Cardiac fibroblast (primary cell): ENCODE measurements around the gene KDM3A.

ENCODE experiments used
- DNase-seq, 2 donors: peaks; one replicate each; pipeline versions ENCODE4 v3.0.0 to v3.0.0-alpha.2; 2010; ENCODE audit warnings: low read depth in 2 of 2
- H3K4me3 ChIP-seq, 2 donors: replicated peaks in 1 of 2; 1 replicate in 1 of 2; 2 replicates in 1 of 2; pipeline ENCODE4 v1.5.1; 2011; ENCODE audit warnings: low read depth in 2 of 2, low read length in 2 of 2, mild to moderate bottlenecking in 2 of 2, moderate library complexity in 1 of 2
- TF ChIP-seq, protein P1 (sequence below): IDR thresholded peaks from one replicate; pipeline ENCODE4 v1.5.1; 2011; ENCODE audit warnings: low read depth, mild to moderate bottlenecking, low read length, inconsistent platforms

The KDM3A gene

DNA sequence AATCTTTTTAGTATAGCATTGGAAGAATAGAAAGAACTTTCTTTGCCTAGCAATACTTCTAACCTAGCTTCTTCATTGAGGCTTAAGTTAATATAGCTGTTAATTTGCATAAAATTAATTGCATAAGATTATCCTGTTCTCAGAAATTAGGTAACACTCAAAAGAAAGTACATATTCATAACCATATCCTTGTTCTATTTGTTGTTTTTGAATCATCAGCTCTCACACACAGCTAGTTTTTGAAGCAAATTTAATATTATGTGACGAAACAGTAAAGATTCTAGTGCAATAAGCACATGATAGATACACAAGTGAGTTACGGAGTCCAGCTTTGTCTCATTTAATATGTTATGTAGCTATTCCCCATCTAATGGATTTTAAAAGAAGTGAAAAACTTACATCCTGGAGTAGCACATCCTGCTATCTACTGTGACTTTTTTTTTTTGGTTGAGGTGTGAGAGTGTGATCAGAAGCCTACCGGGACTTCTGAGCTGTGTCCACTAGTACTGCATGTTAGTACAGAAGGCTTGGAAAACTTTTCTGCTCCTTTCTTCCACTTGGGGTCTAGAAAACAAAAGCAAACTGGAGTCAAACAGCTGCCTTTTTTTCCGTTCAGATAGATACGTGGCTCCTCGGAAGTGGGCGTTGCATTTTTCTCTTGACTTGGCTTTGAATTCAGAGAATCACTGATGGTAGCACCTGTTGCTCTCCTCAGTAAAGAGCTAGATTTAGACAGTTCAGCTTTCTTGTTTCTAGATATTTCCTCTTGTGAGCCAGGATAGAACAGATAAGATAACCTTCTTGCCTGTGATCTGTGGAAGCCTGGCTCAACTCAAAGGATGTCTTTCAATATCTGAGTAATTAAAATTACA is 27.2 kb downstream of the KDM3A start:
- no peak for DNase-seq
- TF ChIP-seq, protein P1, sequence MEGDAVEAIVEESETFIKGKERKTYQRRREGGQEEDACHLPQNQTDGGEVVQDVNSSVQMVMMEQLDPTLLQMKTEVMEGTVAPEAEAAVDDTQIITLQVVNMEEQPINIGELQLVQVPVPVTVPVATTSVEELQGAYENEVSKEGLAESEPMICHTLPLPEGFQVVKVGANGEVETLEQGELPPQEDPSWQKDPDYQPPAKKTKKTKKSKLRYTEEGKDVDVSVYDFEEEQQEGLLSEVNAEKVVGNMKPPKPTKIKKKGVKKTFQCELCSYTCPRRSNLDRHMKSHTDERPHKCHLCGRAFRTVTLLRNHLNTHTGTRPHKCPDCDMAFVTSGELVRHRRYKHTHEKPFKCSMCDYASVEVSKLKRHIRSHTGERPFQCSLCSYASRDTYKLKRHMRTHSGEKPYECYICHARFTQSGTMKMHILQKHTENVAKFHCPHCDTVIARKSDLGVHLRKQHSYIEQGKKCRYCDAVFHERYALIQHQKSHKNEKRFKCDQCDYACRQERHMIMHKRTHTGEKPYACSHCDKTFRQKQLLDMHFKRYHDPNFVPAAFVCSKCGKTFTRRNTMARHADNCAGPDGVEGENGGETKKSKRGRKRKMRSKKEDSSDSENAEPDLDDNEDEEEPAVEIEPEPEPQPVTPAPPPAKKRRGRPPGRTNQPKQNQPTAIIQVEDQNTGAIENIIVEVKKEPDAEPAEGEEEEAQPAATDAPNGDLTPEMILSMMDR, result no peak
- H3K4me3 ChIP-seq, result no peak overlapping the region

DNA sequence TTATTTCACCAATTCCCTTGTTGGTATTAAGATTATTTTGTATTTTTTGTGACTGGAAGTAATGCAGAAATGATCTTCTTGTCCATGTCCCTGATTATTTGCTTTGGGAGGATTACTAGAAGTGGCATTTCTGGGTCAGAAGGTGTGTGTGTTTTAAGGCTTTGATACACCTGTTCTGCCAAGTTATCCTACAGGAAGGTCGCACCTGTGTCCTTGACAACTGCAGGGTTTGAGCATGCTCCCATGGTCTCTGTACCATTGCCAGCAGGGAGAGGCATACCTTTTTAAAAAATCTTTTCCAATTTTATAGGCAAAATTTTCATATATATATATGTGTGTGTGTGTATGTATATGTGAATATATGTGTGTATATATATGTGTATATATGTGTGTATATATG is 29.7 kb downstream of the KDM3A start:
- DNase-seq, result no peak
- TF ChIP-seq, protein P1, result no peak
- H3K4me3 ChIP-seq, result no peak overlapping the region

DNA sequence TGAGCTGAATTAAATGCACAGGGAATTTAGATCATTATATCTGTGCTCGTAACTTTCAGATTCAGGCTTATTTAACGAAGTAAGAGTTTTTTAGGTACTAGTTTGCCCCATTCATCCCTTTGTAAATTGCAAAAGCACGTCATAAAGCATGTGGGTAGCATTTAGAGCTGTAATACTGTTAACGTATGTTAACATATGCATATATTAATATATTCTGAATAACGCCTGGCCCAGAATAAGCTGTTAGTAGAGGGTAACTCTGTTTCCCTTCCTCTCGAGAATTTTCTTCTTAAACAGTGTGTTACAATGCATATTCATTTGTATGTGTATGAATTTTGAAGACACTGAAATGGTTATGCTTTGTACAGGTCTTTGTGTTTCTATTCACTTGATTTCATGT is 30.5 kb downstream of the KDM3A start:
- DNase-seq, result no peak
- TF ChIP-seq, protein P1, result no peak

DNA sequence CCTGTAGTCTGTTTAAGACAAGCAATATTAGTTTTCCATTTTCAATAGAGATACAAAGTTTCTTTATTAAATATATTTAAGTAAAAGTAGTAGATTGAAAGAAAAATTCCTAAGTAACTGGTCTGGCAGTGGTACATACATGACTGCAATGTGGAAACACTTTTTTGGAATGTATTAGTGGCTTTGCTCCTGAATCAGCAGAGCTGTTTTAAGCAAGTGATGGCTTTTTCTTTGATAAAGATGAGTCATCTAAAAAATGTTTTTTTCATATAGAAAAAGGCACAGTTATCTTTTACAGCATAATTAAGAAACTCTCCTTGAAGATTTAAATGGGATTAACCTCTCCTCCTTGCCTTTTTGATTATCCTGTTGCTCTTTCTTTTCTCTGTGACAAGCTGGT is 34.9 kb downstream of the KDM3A start:
- TF ChIP-seq, protein P1, result no peak
- peak; percentile 64 to 67 for DNase-seq
- no peak overlapping the region for H3K4me3 ChIP-seq

More for the DNA sequence above, 30.5 kb downstream of the KDM3A start:
- H3K4me3 ChIP-seq, result no peak overlapping the region

DNA sequence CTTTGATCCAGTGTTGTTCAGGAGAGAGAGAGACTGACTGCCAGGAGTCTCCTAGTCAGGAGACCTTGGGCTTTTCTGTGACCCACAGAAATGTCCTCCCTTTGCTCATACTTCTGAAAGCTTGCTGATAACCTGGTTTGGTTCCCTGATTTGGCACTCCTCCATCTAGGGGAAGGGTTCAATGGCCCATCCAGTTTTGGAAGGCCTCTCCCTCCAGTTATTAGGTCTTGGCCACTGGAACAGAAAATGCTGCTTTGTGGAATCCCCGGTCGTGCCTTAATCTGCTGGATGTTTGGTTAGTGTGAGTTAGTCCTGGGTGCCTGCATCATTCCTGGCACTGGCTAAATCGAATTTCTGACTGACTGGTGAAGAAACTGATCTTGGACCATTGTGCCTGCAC is 35.7 kb downstream of the KDM3A start:
- H3K4me3 ChIP-seq, result no peak overlapping the region
- TF ChIP-seq, protein P1, result no peak
- peak in 1 of 2 donors; percentile 16 for DNase-seq

DNA sequence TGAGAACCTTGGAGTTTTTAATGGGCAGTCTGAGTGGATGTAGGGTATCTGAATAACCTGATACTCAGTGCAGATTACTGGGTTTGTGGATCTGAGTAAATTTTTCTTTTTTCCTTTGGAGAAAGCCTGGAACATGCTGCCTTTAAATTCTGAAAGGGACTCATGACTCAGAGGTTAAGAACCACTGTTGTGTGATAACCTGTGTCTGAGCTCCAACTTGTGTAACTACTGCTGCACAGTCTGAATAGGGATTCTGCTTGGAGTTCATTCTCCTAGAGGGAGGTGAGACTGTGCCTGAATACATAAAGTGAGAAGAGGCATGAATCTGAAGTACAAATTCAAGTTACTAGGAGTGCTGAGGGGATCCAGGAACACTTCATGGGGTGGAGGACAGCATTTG is 36.2 kb downstream of the KDM3A start:
- peak; percentile 29 to 54 for DNase-seq
- TF ChIP-seq, protein P1, result no peak
- no peak overlapping the region for H3K4me3 ChIP-seq

DNA sequence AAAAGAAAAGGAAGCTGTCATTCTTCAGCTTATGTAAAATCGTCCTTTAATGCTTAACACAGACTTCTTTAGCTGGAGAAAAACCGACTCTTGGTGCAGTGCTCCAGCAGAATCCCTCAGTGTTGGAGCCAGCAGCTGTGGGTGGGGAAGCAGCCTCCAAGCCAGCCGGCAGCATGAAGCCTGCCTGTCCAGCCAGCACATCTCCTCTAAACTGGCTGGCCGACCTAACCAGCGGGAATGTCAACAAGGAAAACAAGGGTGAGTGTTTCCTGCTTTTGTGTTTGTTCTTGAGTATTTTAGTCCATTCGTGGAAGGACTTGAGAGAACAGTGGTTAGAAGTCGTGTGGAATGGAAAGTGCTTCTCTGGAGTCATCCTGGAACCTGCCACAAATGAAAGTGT is 38.9 kb downstream of the KDM3A start:
- DNase-seq, result no peak

More for the DNA sequence above, 38.9 kb downstream of the KDM3A start:
- no peak overlapping the region for H3K4me3 ChIP-seq
- TF ChIP-seq, protein P1, result no peak
